Measurements from ENCODE around the gene FNDC10. TPM values are rescaled to one million over a fixed set of nuclear protein-coding genes. Genes with fewer than 3 reads are reported as not detected.

FNDC10 gene
- total RNA-seq, 4 donors from 2014 or later: 10.5 to 18.9 (median 13.3) TPM

GRCh38 chr1:1606232-1606631, 6.3 kb upstream of the FNDC10 start:
- intact Hi-C loops (cut with DNase I; ENCODE audit: low total_unique reads): no loop called here
- 86 to 92% methylated on average over 12 of the region's 13 CpGs for WGBS, 2 donors

GRCh38 chr1:1605724-1606123, 5.8 kb upstream of the FNDC10 start:
- 82 to 93% methylated on average over 16 of the region's 17 CpGs for WGBS, 2 donors
- no peak for DNase-seq (ENCODE audit: low spot score in 2 of 2)
- TF ChIP-seq CTCF (IDR thresholded peaks at IDR 0.05) (no peak), POLR2A (IDR thresholded peaks at IDR 0.05) (no peak)
- no peak overlapping the region for H3K4me3 ChIP-seq (ENCODE audit: low read depth, poor library complexity, severe bottlenecking)
- intact Hi-C loops (cut with DNase I; ENCODE audit: low total_unique reads): no loop called here

More at GRCh38 chr1:1606232-1606631, 6.3 kb upstream of the FNDC10 start:
- no peak overlapping the region for H3K4me3 ChIP-seq (ENCODE audit: low read depth, poor library complexity, severe bottlenecking)
- TF ChIP-seq CTCF (IDR thresholded peaks at IDR 0.05) (no peak), POLR2A (IDR thresholded peaks at IDR 0.05) (no peak)
- DNase-seq (ENCODE audit: low spot score in 2 of 2): no peak

- TF ChIP-seq CTCF (IDR thresholded peaks at IDR 0.05) (no peak), POLR2A (IDR thresholded peaks at IDR 0.05) (no peak)
- no peak for DNase-seq (ENCODE audit: low spot score in 2 of 2)
- intact Hi-C loops (cut with DNase I; ENCODE audit: low total_unique reads): no loop called here
- H3K4me3 ChIP-seq (ENCODE audit: low read depth, poor library complexity, severe bottlenecking): no peak overlapping the region
- 68 to 78% methylated on average over 14 of the region's 14 CpGs for WGBS, 2 donors
These were observed 5.2 kb upstream of the FNDC10 start for GRCh38 chr1:1605034-1605591.

GRCh38 chr1:1604374-1605033, 4.6 kb upstream of the FNDC10 start:
- intact Hi-C loops (cut with DNase I; ENCODE audit: low total_unique reads): no loop called here
- DNase-seq (ENCODE audit: low spot score in 2 of 2): no peak
- WGBS, 2 donors: 83 to 88% methylated on average over 4 to 15 of the region's 15 CpGs
- TF ChIP-seq CTCF (IDR thresholded peaks at IDR 0.05): no peak
- TF ChIP-seq POLR2A (IDR thresholded peaks at IDR 0.05): no peak
- H3K4me3 ChIP-seq (ENCODE audit: low read depth, poor library complexity, severe bottlenecking): no peak overlapping the region

GRCh38 chr1:1603671-1604373, 3.9 kb upstream of the FNDC10 start:
- intact Hi-C loops (cut with DNase I; ENCODE audit: low total_unique reads): no loop called here
- TF ChIP-seq CTCF (IDR thresholded peaks at IDR 0.05): no peak
- TF ChIP-seq POLR2A (IDR thresholded peaks at IDR 0.05): no peak
- H3K4me3 ChIP-seq (ENCODE audit: low read depth, poor library complexity, severe bottlenecking): no peak overlapping the region
- 66 to 77% methylated on average over 7 to 13 of the region's 13 CpGs for WGBS, 2 donors
- no peak for DNase-seq (ENCODE audit: low spot score in 2 of 2)
